ENCODE results near the gene TIMP1.

Gene TIMP1

GRCh38 chrX:47629419-47630200, 47.4 kb downstream of the TIMP1 start, which contains the start of gene CFP:
Gene CFP (minus strand): TSS chrX:47629930. CDS start chrX:47629844, 86 bp downstream.
- peaks cover 0 to 4% of the 10 kb centered on the region in 2 experiments; a peak in 1 of 3 replicates for H3K36me3 ChIP-seq (ENCODE audit: control insufficient read depth in 2 of 2, insufficient read depth in 1 of 2, low read length in 2 of 2)
- H3K9me3 ChIP-seq (ENCODE audit: control insufficient read depth, insufficient read depth, low read depth, low read length) = no peaks in the 10 kb centered on the region
- no peak within 1 kb of the TSS for H3K27ac ChIP-seq (ENCODE audit: extremely low read depth, low read depth, low read length)
- no peaks in the 10 kb centered on the region for H3K4me1 ChIP-seq (ENCODE audit: control insufficient read depth, insufficient read depth, low read length)
- POLR2A ChIA-PET = interaction anchor here (1.0 kb wide), 1 partner anchor 21 kb away, joined by 3 read pairs; the partner anchor contains the start of gene ELK1
- H3K4me3 ChIP-seq (ENCODE audit: low read depth, low read length) = no peak within 1 kb of the TSS
- TF ChIP-seq ZNF2 (tag by site-specific recombination; IDR thresholded peaks at IDR 0.05) = no peak
- TF ChIP-seq ZNF555 (tag by site-specific recombination; conservative IDR thresholded peaks at IDR 0.05) = no peak
- TF ChIP-seq ZFHX2 (tag by site-specific recombination; conservative IDR thresholded peaks at IDR 0.05) = no peak
- no peak for TF ChIP-seq ZBTB49 (tag by site-specific recombination; IDR thresholded peaks at IDR 0.05; ENCODE audit: low read depth)
- no peak for TF ChIP-seq ZNF266 (tag by site-specific recombination; IDR thresholded peaks at IDR 0.05; ENCODE audit: low read depth)
- no peak for TF ChIP-seq ZSCAN18 (tag by site-specific recombination; IDR thresholded peaks at IDR 0.05)
- CTCF ChIA-PET = interaction anchor here (1.3 kb wide), 1 partner anchor 89 kb away, joined by 3 read pairs; no protein-coding TSS in a partner anchor

DNA sequence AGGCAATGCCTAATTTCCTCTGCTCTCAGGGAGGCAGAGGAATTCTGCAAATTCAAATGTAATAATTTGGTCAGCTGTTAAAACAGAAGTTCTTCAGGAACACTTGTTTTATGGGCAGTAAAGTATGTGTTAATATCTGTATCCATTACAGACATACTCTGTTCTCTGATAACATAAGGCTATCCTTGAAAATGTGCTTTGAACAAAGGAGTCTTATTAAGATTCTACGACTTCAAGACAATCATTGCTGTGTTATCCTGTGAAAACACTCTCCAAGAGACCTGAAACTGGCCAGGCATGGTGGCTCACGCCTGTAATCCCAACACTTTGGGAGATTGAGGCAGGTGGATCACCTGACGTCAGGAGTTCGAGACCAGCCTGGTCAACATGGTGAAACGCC, 49.4 kb downstream of the TIMP1 start:
- POLR2A ChIA-PET = no interaction called here
- no peak overlapping the region for H3K4me3 ChIP-seq (ENCODE audit: low read depth, low read length)
- CTCF ChIA-PET = no interaction called here
- H3K4me1 ChIP-seq (ENCODE audit: control insufficient read depth, insufficient read depth, low read length) = no peaks in the 10 kb centered on the region
- H3K27ac ChIP-seq (ENCODE audit: extremely low read depth, low read depth, low read length) = no peak overlapping the region
- H3K9me3 ChIP-seq (ENCODE audit: control insufficient read depth, insufficient read depth, low read depth, low read length) = no peaks in the 10 kb centered on the region
- TF ChIP-seq ATF2 (tag by site-specific recombination; IDR thresholded peaks at IDR 0.05; ENCODE audit: low read depth) (no peak), SP7 (tag by site-specific recombination; IDR thresholded peaks at IDR 0.05) (no peak), REPIN1 (tag by site-specific recombination; IDR thresholded peaks at IDR 0.05; ENCODE audit: low read depth) (no peak)
- H3K36me3 ChIP-seq (ENCODE audit: control insufficient read depth in 2 of 2, insufficient read depth in 1 of 2, low read length in 2 of 2) = peaks cover 0 to 19% of the 10 kb centered on the region in 2 experiments; a peak in 2 of 3 replicates

DNA sequence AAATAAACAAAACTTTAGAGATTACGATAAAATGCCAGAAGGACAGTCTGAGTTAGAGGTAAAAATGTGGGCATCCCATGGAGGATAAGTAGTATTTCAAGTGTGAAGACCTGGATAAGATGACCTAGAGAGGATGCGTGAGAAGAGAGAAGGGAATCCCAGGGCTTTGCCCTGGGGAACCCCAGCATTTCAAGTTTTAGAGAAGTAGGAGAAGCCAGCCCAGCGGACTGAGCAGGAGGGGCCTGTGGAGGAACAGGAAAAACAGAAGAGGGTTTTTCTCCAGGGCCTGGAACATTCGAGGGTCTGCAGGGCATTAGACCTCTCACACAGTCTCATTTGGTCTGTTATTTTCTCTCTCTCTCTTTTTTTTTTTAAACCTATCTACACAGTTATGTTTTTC, 50.4 kb downstream of the TIMP1 start:
- no peak overlapping the region for H3K27ac ChIP-seq (ENCODE audit: extremely low read depth, low read depth, low read length)

More for the DNA sequence above, 50.4 kb downstream of the TIMP1 start:
- Histone ChIP-seq H3K4me1 (ENCODE audit: control insufficient read depth, insufficient read depth, low read length) (no peaks in the 10 kb centered on the region), H3K36me3 (ENCODE audit: control insufficient read depth in 2 of 2, insufficient read depth in 1 of 2, low read length in 2 of 2) (peaks cover 0 to 29% of the 10 kb centered on the region in 2 experiments; a peak in 2 of 3 replicates), H3K4me3 (ENCODE audit: low read depth, low read length) (no peak overlapping the region), H3K9me3 (ENCODE audit: control insufficient read depth, insufficient read depth, low read depth, low read length) (no peaks in the 10 kb centered on the region)
- CTCF ChIA-PET = no interaction called here
- TF ChIP-seq ZNF416 (tag by site-specific recombination; IDR thresholded peaks at IDR 0.05) = no peak
- no peak for TF ChIP-seq ZNF626 (tag by site-specific recombination; IDR thresholded peaks at IDR 0.05)
- no peak for TF ChIP-seq ZNF157 (tag by site-specific recombination; IDR thresholded peaks at IDR 0.05)
- no peak for TF ChIP-seq ZNF274 (IDR thresholded peaks at IDR 0.05; ENCODE audit: low read length)
- TF ChIP-seq ZNF274 (tag by site-specific recombination; IDR thresholded peaks at IDR 0.05; ENCODE audit: borderline replicate concordance) = no peak
- TF ChIP-seq ZNF426 (tag by site-specific recombination; IDR thresholded peaks at IDR 0.05) = no peak
- no peak for TF ChIP-seq ZNF658 (tag by site-specific recombination; IDR thresholded peaks at IDR 0.05)
- TF ChIP-seq, protein P1, sequence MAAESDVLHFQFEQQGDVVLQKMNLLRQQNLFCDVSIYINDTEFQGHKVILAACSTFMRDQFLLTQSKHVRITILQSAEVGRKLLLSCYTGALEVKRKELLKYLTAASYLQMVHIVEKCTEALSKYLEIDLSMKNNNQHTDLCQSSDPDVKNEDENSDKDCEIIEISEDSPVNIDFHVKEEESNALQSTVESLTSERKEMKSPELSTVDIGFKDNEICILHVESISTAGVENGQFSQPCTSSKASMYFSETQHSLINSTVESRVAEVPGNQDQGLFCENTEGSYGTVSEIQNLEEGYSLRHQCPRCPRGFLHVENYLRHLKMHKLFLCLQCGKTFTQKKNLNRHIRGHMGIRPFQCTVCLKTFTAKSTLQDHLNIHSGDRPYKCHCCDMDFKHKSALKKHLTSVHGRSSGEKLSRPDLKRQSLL (tag by site-specific recombination; IDR thresholded peaks at IDR 0.05) = no peak
- no peak for TF ChIP-seq ZNF654 (tag by site-specific recombination; IDR thresholded peaks at IDR 0.05; ENCODE audit: low read depth)
- TF ChIP-seq ZNF555 (tag by site-specific recombination; conservative IDR thresholded peaks at IDR 0.05) = no peak
- no peak for TF ChIP-seq ZNF16 (tag by site-specific recombination; IDR thresholded peaks at IDR 0.05; ENCODE audit: low read depth)
- no peak for TF ChIP-seq ZFP41 (tag by site-specific recombination; IDR thresholded peaks at IDR 0.05; ENCODE audit: borderline replicate concordance)
- POLR2A ChIA-PET = no interaction called here
